ENCODE measurements around the gene ZNF431. TPM values are rescaled to one million over a fixed set of nuclear protein-coding genes. Genes with fewer than 3 reads are reported as not detected.

ZNF431 gene
- total and polyA plus RNA-seq, 2 donors (not counting 1 experiment from before 2014, with no cell fraction given), result 19.8 to 40.7 TPM

- POLR2A ChIA-PET, result no interaction called here
- no peak overlapping the region for H3K4me3 Mint-ChIP-seq
- peaks cover 0 to 3% (median 0%) of the 10 kb centered on the region in 3 donors for H3K9me3 ChIP-seq (ENCODE audit: control extremely low read depth in 1 of 3, control insufficient read depth in 2 of 3, insufficient read depth in 1 of 3, low read length in 2 of 3)
- H4K20me1 ChIP-seq (ENCODE audit: control insufficient read depth, insufficient read depth, low read length, poor library complexity, severe bottlenecking), result no peaks in the 10 kb centered on the region
- H3K4me1 ChIP-seq (ENCODE audit: control insufficient read depth in 2 of 2, insufficient read depth in 2 of 2, low read length in 2 of 2), result no peaks in the 10 kb centered on the region
- CTCF ChIA-PET, result no interaction called here
- H3K27me3 ChIP-seq (replicated peaks in 1 of 4; ENCODE audit: control extremely low read depth in 1 of 4, control insufficient read depth in 3 of 4, insufficient read depth in 4 of 4, low read length in 3 of 4), result no peaks in the 10 kb centered on the region
- no peaks in the 10 kb centered on the region for H3K4me1 Mint-ChIP-seq
- no peak overlapping the region for H3K27ac ChIP-seq (ENCODE audit: low read length in 2 of 2)
- ATAC-seq (ENCODE audit: low read depth), result no peak
- no peak for DNase-seq
- H3K4me3 ChIP-seq (ENCODE audit: control extremely low read depth in 1 of 5, extremely low read depth in 1 of 5, insufficient read depth in 1 of 5, low read depth in 2 of 5, low read length in 4 of 5), result no peak overlapping the region
- H3K4me2 ChIP-seq (replicated peaks; ENCODE audit: low read depth, low read length, poor library complexity, severe bottlenecking), result no peak overlapping the region
- no peaks in the 10 kb centered on the region for H3K36me3 ChIP-seq (replicated peaks in 1 of 2; ENCODE audit: control extremely low read depth in 1 of 2, control insufficient read depth in 1 of 2, extremely low read depth in 1 of 2, insufficient read depth in 2 of 2, low read length in 1 of 2)
- no peaks in the 10 kb centered on the region for H3K27me3 Mint-ChIP-seq
- WGBS (ENCODE audit: insufficient coverage), result no CpG with 5 or more reads among the region's 2 CpGs
- H3K79me2 ChIP-seq (ENCODE audit: control insufficient read depth, insufficient read depth, low read length), result no peaks in the 10 kb centered on the region
- no peak for TF ChIP-seq EZH2 (IDR thresholded peaks at IDR 0.05; ENCODE audit: borderline replicate concordance, insufficient read depth, low read depth, low read length, poor library complexity, severe bottlenecking)
- TF ChIP-seq, protein P1, sequence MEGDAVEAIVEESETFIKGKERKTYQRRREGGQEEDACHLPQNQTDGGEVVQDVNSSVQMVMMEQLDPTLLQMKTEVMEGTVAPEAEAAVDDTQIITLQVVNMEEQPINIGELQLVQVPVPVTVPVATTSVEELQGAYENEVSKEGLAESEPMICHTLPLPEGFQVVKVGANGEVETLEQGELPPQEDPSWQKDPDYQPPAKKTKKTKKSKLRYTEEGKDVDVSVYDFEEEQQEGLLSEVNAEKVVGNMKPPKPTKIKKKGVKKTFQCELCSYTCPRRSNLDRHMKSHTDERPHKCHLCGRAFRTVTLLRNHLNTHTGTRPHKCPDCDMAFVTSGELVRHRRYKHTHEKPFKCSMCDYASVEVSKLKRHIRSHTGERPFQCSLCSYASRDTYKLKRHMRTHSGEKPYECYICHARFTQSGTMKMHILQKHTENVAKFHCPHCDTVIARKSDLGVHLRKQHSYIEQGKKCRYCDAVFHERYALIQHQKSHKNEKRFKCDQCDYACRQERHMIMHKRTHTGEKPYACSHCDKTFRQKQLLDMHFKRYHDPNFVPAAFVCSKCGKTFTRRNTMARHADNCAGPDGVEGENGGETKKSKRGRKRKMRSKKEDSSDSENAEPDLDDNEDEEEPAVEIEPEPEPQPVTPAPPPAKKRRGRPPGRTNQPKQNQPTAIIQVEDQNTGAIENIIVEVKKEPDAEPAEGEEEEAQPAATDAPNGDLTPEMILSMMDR (IDR thresholded peaks at IDR 0.05), result no peak
- intact Hi-C loops (cut with micrococcal nuclease), result no loop called here
- H2AFZ ChIP-seq (ENCODE audit: insufficient read depth, low read depth, low read length, poor library complexity, severe bottlenecking), result no peak overlapping the region
- H3K9ac ChIP-seq (ENCODE audit: low read length), result no peak overlapping the region
- peaks cover 4% of the 10 kb centered on the region for H3K9me3 Mint-ChIP-seq (ENCODE audit: insufficient read depth)
- H3K27ac Mint-ChIP-seq, result no peak overlapping the region
Measured at GRCh38 chr19:21127001-21127400, 14.8 kb upstream of the ZNF431 start.

- no peak overlapping the region for H3K27ac Mint-ChIP-seq
- intact Hi-C loops (cut with micrococcal nuclease), result no loop called here
- Histone ChIP-seq H3K4me1 (ENCODE audit: control insufficient read depth in 2 of 2, insufficient read depth in 2 of 2, low read length in 2 of 2) (no peaks in the 10 kb centered on the region), H3K4me3 (ENCODE audit: control extremely low read depth in 1 of 5, extremely low read depth in 1 of 5, insufficient read depth in 1 of 5, low read depth in 2 of 5, low read length in 4 of 5) (no peak overlapping the region), H2AFZ (ENCODE audit: insufficient read depth, low read depth, low read length, poor library complexity, severe bottlenecking) (no peak overlapping the region), H4K20me1 (ENCODE audit: control insufficient read depth, insufficient read depth, low read length, poor library complexity, severe bottlenecking) (no peaks in the 10 kb centered on the region), H3K9ac (ENCODE audit: low read length) (no peak overlapping the region), H3K36me3 (replicated peaks in 1 of 2; ENCODE audit: control extremely low read depth in 1 of 2, control insufficient read depth in 1 of 2, extremely low read depth in 1 of 2, insufficient read depth in 2 of 2, low read length in 1 of 2) (no peaks in the 10 kb centered on the region), H3K27me3 (replicated peaks in 1 of 4; ENCODE audit: control extremely low read depth in 1 of 4, control insufficient read depth in 3 of 4, insufficient read depth in 4 of 4, low read length in 3 of 4) (no peaks in the 10 kb centered on the region), H3K79me2 (ENCODE audit: control insufficient read depth, insufficient read depth, low read length) (no peaks in the 10 kb centered on the region), H3K27ac (ENCODE audit: low read length in 2 of 2) (no peak overlapping the region), H3K4me2 (replicated peaks; ENCODE audit: low read depth, low read length, poor library complexity, severe bottlenecking) (no peak overlapping the region), H3K9me3 (ENCODE audit: control extremely low read depth in 1 of 3, control insufficient read depth in 2 of 3, insufficient read depth in 1 of 3, low read length in 2 of 3) (peaks cover 0 to 4% (median 0%) of the 10 kb centered on the region in 3 donors)
- ChIA-PET POLR2A (no interaction called here), CTCF (no interaction called here)
- peaks cover 4% of the 10 kb centered on the region for H3K9me3 Mint-ChIP-seq (ENCODE audit: insufficient read depth)
- ATAC-seq (ENCODE audit: low read depth), result no peak
- TF ChIP-seq, protein P1 (IDR thresholded peaks at IDR 0.05), result no peak
- no peak for TF ChIP-seq EZH2 (IDR thresholded peaks at IDR 0.05; ENCODE audit: borderline replicate concordance, insufficient read depth, low read depth, low read length, poor library complexity, severe bottlenecking)
- 100% methylated on average over 1 of the region's 4 CpGs for WGBS (ENCODE audit: insufficient coverage)
- H3K4me3 Mint-ChIP-seq, result no peak overlapping the region
- H3K4me1 Mint-ChIP-seq, result no peaks in the 10 kb centered on the region
- no peak for DNase-seq
- peaks cover under 1% of the 10 kb centered on the region for H3K27me3 Mint-ChIP-seq
Measured at GRCh38 chr19:21127898-21128297, 13.9 kb upstream of the ZNF431 start.
